Cardiac ventricle fibroblast (primary cell): Measurements from ENCODE around the gene SFR1. TPM values are rescaled to one million over a fixed set of nuclear protein-coding genes. Genes with fewer than 3 reads are reported as not detected.

Experiments
- total RNA-seq: library from RNA; depleted of rRNA; stranded (reverse); fragments of >200 nt; gene quantifications from 2 replicates; pipeline ENCODE4 v1.2.3, GENCODE V29; 2015

Gene SFR1, protein sequence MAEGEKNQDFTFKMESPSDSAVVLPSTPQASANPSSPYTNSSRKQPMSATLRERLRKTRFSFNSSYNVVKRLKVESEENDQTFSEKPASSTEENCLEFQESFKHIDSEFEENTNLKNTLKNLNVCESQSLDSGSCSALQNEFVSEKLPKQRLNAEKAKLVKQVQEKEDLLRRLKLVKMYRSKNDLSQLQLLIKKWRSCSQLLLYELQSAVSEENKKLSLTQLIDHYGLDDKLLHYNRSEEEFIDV
- total RNA-seq, result 5.8 and 6.6 TPM in 2 replicates

GRCh38 chr10:104121485-104122224 lies at the start of gene SFR1:
SFR1 (plus strand) TSS chr10:104122171; CDS start chr10:104122184, 13 bp downstream.

GRCh38 chr10:104085801-104086400 lies 36.1 kb upstream of the SFR1 start, which contains the start of gene COL17A1:
COL17A1 (minus strand) TSS chr10:104085880; CDS start chr10:104080673, 5,207 bp downstream.

Other genes starting within 250 kb of the SFR1 start
- 17.7 and 18.8 TPM in 2 replicates for gene STN1, start 204.0 kb upstream of the SFR1 start, total RNA-seq
- 23.9 and 24.7 TPM in 2 replicates for gene SLK, start 155.0 kb upstream of the SFR1 start, total RNA-seq
- gene COL17A1, start 36.3 kb upstream of the SFR1 start, total RNA-seq, result 0.15 and 0.19 TPM in 2 replicates
- 0.06 and 0.15 TPM in 2 replicates for gene CFAP43, start 110.2 kb downstream of the SFR1 start, total RNA-seq
- 104 and 145 TPM in 2 replicates for gene GSTO1, start 132.7 kb downstream of the SFR1 start, total RNA-seq
- gene GSTO2, start 147.0 kb downstream of the SFR1 start, total RNA-seq, result 0.25 and 0.54 TPM in 2 replicates
- gene ITPRIP, start 216.3 kb downstream of the SFR1 start, total RNA-seq, result 10.0 and 11.4 TPM in 2 replicates
- gene CFAP58, start 231.7 kb downstream of the SFR1 start, total RNA-seq, result 0.20 TPM in 1 of 2 replicates, not detected in the other